ENCODE data around the gene CANT1. TPM values are rescaled to one million over a fixed set of nuclear protein-coding genes. Genes with fewer than 3 reads are reported as not detected.

CANT1 gene
- total RNA-seq, result 55.8 and 71.8 TPM in 2 replicates

DNA sequence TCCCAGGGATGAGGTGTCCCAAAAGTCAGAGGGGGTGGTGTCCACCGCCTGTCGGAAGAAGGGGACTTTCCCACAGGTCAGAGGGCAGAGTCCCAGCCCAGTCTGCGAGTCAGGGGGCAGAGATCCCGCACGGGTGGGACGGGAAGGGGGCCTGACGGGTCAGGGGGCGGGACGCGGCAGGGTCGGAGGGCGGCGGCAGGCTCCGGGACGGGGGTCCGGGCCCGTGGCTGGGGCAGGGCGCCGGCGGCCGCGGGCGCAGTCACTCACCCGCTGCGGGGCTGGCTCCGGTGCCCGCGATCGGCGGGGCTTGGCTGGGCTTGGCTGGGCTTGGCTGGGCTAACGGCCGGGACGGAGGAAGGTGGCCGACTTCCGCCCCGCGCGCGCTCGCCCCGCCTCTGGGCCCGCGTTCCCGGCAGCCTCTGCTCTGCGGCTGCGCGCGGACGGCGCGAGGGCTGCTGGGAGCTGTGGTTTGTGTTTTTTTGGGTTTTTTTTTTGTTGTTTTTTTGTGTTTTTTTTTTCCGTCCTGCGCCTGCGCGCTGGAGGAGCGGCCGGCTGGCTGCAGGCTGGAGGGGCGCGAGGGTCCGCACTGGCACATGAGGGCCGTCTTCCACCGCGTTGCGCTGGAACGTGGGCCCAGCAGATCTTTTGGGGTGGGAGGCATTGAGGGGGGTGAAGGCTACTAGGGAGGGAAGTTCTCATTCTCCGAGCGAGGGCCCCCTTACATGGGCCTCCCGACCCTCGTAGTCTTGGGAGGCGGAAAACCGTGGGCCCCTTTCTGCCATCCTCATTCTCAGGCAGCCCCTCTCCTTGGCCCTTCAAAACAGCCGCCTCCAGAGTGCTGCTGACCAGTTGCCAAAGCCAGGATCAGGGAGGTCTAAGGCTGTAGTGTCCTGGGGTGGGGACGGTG is at the start of gene CANT1:
Gene CANT1, minus strand, starts transcription at position 368 of the 907 bp plus-strand sequence. CDS start 12,142 bp downstream, outside the sequence.
- Mint-ChIP-seq H3K27me3 (ENCODE audit: low read depth) (peaks cover 3% of the 10 kb centered on the region), H3K36me3 (ENCODE audit: low read depth) (peaks cover 17% of the 10 kb centered on the region), H3K27ac (peak within 1 kb of the TSS; percentile 85), H3K4me1 (ENCODE audit: low read depth) (peaks cover 38% of the 10 kb centered on the region), H3K9me3 (peaks cover 13% of the 10 kb centered on the region), H3K4me3 (ENCODE audit: low read depth) (peak within 1 kb of the TSS; percentile 85)
- peak; percentile 86 for DNase-seq (ENCODE audit: low spot score)
- intact Hi-C loops (cut with micrococcal nuclease), result no loop called here

DNA sequence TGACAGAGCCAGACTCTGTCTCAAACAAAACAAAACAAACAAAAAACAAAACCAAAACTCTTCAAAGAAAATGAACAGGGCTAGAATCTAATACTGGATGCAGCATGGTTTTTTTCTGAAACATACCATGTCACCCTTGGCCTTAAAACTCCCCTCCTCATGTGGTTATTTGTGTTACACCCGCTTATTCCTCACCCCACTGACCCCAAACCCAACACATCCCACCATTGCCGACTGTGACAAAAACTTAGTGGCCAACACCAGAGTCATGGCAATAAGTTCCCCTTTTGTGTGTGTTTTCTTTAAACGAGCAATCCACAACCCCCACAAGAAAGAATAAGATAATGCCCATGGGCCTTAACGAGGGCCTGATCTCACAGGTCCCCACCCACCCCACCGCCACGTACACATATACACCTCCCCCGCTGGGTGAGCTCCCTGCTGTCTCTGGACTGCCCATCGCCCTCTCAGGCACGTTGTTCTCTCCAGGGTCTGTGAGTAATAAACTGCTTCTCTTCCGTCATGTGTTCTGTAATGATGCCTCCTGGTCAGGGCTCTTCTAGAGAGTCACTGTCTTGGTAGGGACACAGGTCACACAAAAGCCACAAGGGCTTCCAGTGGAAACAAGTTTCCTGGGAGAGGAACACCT is 48.3 kb upstream of the CANT1 start:
- peaks cover 4% of the 10 kb centered on the region for H3K4me1 Mint-ChIP-seq (ENCODE audit: low read depth)
- no peak overlapping the region for H3K4me3 Mint-ChIP-seq (ENCODE audit: low read depth)
- H3K27me3 Mint-ChIP-seq (ENCODE audit: low read depth), result peaks cover 2% of the 10 kb centered on the region
- no peaks in the 10 kb centered on the region for H3K36me3 Mint-ChIP-seq (ENCODE audit: low read depth)
- no peak overlapping the region for H3K27ac Mint-ChIP-seq
- intact Hi-C loops (cut with micrococcal nuclease), result no loop called here
- peaks cover 4% of the 10 kb centered on the region for H3K9me3 Mint-ChIP-seq
- DNase-seq (ENCODE audit: low spot score), result no peak

GRCh38 chr17:79055197-79055596 is 45.6 kb upstream of the CANT1 start:
- H3K27me3 Mint-ChIP-seq (ENCODE audit: low read depth), result peaks cover 5% of the 10 kb centered on the region
- peaks cover 4% of the 10 kb centered on the region for H3K4me1 Mint-ChIP-seq (ENCODE audit: low read depth)
- H3K9me3 Mint-ChIP-seq, result peaks cover 4% of the 10 kb centered on the region
- no peak overlapping the region for H3K4me3 Mint-ChIP-seq (ENCODE audit: low read depth)
- no peak overlapping the region for H3K27ac Mint-ChIP-seq
- H3K36me3 Mint-ChIP-seq (ENCODE audit: low read depth), result no peaks in the 10 kb centered on the region
- DNase-seq (ENCODE audit: low spot score), result no peak
- intact Hi-C loops (cut with micrococcal nuclease), result no loop called here

- Mint-ChIP-seq H3K9me3 (peaks cover 4% of the 10 kb centered on the region), H3K4me3 (ENCODE audit: low read depth) (no peak overlapping the region), H3K36me3 (ENCODE audit: low read depth) (no peaks in the 10 kb centered on the region), H3K4me1 (ENCODE audit: low read depth) (peaks cover 4% of the 10 kb centered on the region), H3K27me3 (ENCODE audit: low read depth) (peaks cover 5% of the 10 kb centered on the region), H3K27ac (no peak overlapping the region)
- intact Hi-C loops (cut with micrococcal nuclease), result no loop called here
- DNase-seq (ENCODE audit: low spot score), result no peak
These were observed 44.8 kb upstream of the CANT1 start for GRCh38 chr17:79054200-79054960.

DNA sequence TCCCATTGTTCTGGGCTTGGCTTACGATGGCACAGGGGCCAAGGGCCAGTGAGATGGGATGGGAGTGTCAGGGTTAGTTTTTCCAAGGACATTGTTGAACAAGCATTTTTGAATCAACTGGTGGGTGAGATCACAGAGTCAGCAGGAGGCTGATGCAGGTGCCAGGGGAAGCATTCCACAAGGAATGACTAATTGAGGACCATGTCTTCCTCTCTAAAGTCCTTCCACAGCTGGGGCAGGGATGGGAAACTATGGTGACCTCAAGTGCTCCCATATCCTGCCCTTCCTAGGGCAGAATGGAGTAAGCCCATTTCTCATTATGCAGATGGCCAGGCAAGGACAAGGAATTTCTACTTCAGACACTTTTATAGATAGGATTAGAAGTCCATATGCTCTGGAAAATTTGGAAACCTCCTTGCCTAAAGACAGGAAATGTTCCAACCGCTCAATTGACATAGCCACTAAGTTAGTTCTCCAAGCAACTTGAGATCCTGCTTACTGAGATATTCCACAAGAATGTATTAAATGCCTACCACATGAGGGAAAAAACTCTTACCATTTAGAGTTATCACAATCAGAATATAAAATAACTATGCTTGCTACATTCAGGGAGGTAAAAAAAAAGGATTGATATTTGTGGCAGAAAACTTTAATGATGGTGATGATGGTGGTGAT is 43.8 kb upstream of the CANT1 start:
- DNase-seq (ENCODE audit: low spot score), result no peak
- Mint-ChIP-seq H3K27ac (no peak overlapping the region), H3K4me1 (ENCODE audit: low read depth) (peaks cover 2% of the 10 kb centered on the region), H3K4me3 (ENCODE audit: low read depth) (no peak overlapping the region), H3K9me3 (peaks cover 4% of the 10 kb centered on the region), H3K27me3 (ENCODE audit: low read depth) (peaks cover 5% of the 10 kb centered on the region), H3K36me3 (ENCODE audit: low read depth) (no peaks in the 10 kb centered on the region)
- intact Hi-C loops (cut with micrococcal nuclease), result no loop called here

DNA sequence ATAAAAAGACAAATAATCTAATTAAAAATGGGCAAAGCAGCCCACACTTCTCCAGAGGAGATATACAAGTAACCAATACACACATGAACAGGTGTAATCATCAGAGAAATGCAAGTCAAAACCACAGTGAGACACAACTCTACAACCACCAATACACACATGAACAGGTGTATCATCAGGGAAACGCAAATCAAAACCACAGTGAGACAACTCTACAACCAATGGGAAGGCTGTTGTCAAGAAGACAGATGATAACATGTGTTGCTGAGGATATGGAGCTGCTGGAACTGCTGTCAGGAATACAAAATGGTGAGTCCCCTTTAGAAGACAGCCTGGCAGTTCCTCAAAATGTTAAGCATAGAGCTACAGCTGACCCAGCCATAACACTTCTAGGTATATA is 42.6 kb upstream of the CANT1 start:
- peaks cover 4% of the 10 kb centered on the region for H3K9me3 Mint-ChIP-seq
- no peak overlapping the region for H3K4me3 Mint-ChIP-seq (ENCODE audit: low read depth)
- no peaks in the 10 kb centered on the region for H3K4me1 Mint-ChIP-seq (ENCODE audit: low read depth)
- intact Hi-C loops (cut with micrococcal nuclease), result no loop called here
- no peak overlapping the region for H3K27ac Mint-ChIP-seq
- DNase-seq (ENCODE audit: low spot score), result no peak
- H3K36me3 Mint-ChIP-seq (ENCODE audit: low read depth), result no peaks in the 10 kb centered on the region
- H3K27me3 Mint-ChIP-seq (ENCODE audit: low read depth), result peaks cover 3% of the 10 kb centered on the region

GRCh38 chr17:79051306-79051705 is 41.7 kb upstream of the CANT1 start:
- intact Hi-C loops (cut with micrococcal nuclease), result no loop called here
- Mint-ChIP-seq H3K4me3 (ENCODE audit: low read depth) (no peak overlapping the region), H3K27ac (no peak overlapping the region), H3K36me3 (ENCODE audit: low read depth) (no peaks in the 10 kb centered on the region), H3K9me3 (peaks cover 4% of the 10 kb centered on the region), H3K27me3 (ENCODE audit: low read depth) (peaks cover 3% of the 10 kb centered on the region), H3K4me1 (ENCODE audit: low read depth) (no peaks in the 10 kb centered on the region)
- no peak for DNase-seq (ENCODE audit: low spot score)

- H3K36me3 Mint-ChIP-seq (ENCODE audit: low read depth), result no peaks in the 10 kb centered on the region
- no peak overlapping the region for H3K27ac Mint-ChIP-seq
- no peak for DNase-seq (ENCODE audit: low spot score)
- no peak overlapping the region for H3K4me3 Mint-ChIP-seq (ENCODE audit: low read depth)
- H3K27me3 Mint-ChIP-seq (ENCODE audit: low read depth), result peaks cover 6% of the 10 kb centered on the region
- H3K9me3 Mint-ChIP-seq, result peaks cover 4% of the 10 kb centered on the region
- H3K4me1 Mint-ChIP-seq (ENCODE audit: low read depth), result no peaks in the 10 kb centered on the region
- intact Hi-C loops (cut with micrococcal nuclease), result no loop called here
These were observed 41.0 kb upstream of the CANT1 start for GRCh38 chr17:79050551-79050950.

- DNase-seq (ENCODE audit: low spot score), result no peak
- no peak overlapping the region for H3K27ac Mint-ChIP-seq
- peaks cover 8% of the 10 kb centered on the region for H3K27me3 Mint-ChIP-seq (ENCODE audit: low read depth)
- intact Hi-C loops (cut with micrococcal nuclease), result no loop called here
- H3K36me3 Mint-ChIP-seq (ENCODE audit: low read depth), result no peaks in the 10 kb centered on the region
- peaks cover 4% of the 10 kb centered on the region for H3K9me3 Mint-ChIP-seq
- H3K4me3 Mint-ChIP-seq (ENCODE audit: low read depth), result no peak overlapping the region
- H3K4me1 Mint-ChIP-seq (ENCODE audit: low read depth), result no peaks in the 10 kb centered on the region
These were observed 40.3 kb upstream of the CANT1 start for GRCh38 chr17:79049821-79050220.

DNA sequence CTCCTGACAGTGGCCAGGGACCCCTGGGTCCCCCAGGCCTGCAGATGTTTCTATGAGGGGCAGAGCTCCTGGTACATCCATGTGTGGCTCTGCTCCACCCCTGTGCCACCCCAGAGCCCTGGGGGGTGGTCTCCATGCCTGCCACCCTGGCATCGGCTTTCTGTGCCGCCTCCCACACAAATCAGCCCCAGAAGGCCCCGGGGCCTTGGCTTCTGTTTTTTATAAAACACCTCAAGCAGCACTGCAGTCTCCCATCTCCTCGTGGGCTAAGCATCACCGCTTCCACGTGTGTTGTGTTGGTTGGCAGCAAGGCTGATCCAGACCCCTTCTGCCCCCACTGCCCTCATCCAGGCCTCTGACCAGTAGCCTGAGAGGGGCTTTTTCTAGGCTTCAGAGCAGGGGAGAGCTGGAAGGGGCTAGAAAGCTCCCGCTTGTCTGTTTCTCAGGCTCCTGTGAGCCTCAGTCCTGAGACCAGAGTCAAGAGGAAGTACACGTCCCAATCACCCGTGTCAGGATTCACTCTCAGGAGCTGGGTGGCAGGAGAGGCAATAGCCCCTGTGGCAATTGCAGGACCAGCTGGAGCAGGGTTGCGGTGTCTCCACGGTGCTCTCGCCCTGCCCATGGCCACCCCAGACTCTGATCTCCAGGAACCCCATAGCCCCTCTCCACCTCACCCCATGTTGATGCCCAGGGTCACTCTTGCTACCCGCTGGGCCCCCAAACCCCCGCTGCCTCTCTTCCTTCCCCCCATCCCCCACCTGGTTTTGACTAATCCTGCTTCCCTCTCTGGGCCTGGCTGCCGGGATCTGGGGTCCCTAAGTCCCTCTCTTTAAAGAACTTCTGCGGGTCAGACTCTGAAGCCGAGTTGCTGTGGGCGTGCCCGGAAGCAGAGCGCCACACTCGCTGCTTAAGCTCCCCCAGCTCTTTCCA is 39.5 kb upstream of the CANT1 start:
- peaks cover 8% of the 10 kb centered on the region for H3K27me3 Mint-ChIP-seq (ENCODE audit: low read depth)
- H3K9me3 Mint-ChIP-seq, result peaks cover 1% of the 10 kb centered on the region
- no peak overlapping the region for H3K4me3 Mint-ChIP-seq (ENCODE audit: low read depth)
- H3K36me3 Mint-ChIP-seq (ENCODE audit: low read depth), result no peaks in the 10 kb centered on the region
- H3K4me1 Mint-ChIP-seq (ENCODE audit: low read depth), result no peaks in the 10 kb centered on the region
- intact Hi-C loops (cut with micrococcal nuclease), result no loop called here
- no peak overlapping the region for H3K27ac Mint-ChIP-seq
- no peak for DNase-seq (ENCODE audit: low spot score)

DNA sequence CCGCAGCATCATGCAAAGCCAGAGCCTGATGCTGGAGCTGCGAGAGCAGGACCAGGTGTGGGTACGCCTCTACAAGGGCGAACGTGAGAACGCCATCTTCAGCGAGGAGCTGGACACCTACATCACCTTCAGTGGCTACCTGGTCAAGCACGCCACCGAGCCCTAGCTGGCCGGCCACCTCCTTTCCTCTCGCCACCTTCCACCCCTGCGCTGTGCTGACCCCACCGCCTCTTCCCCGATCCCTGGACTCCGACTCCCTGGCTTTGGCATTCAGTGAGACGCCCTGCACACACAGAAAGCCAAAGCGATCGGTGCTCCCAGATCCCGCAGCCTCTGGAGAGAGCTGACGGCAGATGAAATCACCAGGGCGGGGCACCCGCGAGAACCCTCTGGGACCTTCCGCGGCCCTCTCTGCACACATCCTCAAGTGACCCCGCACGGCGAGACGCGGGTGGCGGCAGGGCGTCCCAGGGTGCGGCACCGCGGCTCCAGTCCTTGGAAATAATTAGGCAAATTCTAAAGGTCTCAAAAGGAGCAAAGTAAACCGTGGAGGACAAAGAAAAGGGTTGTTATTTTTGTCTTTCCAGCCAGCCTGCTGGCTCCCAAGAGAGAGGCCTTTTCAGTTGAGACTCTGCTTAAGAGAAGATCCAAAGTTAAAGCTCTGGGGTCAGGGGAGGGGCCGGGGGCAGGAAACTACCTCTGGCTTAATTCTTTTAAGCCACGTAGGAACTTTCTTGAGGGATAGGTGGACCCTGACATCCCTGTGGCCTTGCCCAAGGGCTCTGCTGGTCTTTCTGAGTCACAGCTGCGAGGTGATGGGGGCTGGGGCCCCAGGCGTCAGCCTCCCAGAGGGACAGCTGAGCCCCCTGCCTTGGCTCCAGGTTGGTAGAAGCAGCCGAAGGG is 38.6 kb upstream of the CANT1 start:
- no peak overlapping the region for H3K4me3 Mint-ChIP-seq (ENCODE audit: low read depth)
- H3K4me1 Mint-ChIP-seq (ENCODE audit: low read depth), result no peaks in the 10 kb centered on the region
- intact Hi-C loops (cut with micrococcal nuclease), result no loop called here

More for the DNA sequence above, 38.6 kb upstream of the CANT1 start:
- Mint-ChIP-seq H3K36me3 (ENCODE audit: low read depth) (no peaks in the 10 kb centered on the region), H3K27ac (no peak overlapping the region), H3K9me3 (no peaks in the 10 kb centered on the region), H3K27me3 (ENCODE audit: low read depth) (peaks cover 8% of the 10 kb centered on the region)
- no peak for DNase-seq (ENCODE audit: low spot score)
